B cell (primary cell): ENCODE results near the gene ESYT3. TPM values are rescaled to one million over a fixed set of nuclear protein-coding genes. Genes with fewer than 3 reads are reported as not detected.

Experiments
- ATAC-seq: fragments of 200-7000 bp; cut with Tn5 transposase; one replicate; pipeline ENCODE4 v1.10.0; 2021; ENCODE audit warnings: low read depth, mild to moderate bottlenecking, moderate number of reproducible peaks, moderate library complexity
- CTCF ChIA-PET: fragments of 350-600 bp; sonication (Branson Sonifier 250); formaldehyde crosslinking; loops from one replicate; lab custom pipeline; 2021; ENCODE audit warnings: antibody characterized with exemption, inconsistent platforms; lab: Charles Lee
- POLR2A ChIA-PET: fragments of 350-600 bp; sonication (Branson Sonifier 250); formaldehyde crosslinking; loops from one replicate; lab custom pipeline; 2021; ENCODE audit warnings: antibody characterized with exemption; lab: Charles Lee
- DNase-seq: peaks from one replicate; pipeline ENCODE4 v3.0.0; 2013
- H2AFZ ChIP-seq: 2 replicates; pipeline ENCODE4 v1.6.1; 2012; ENCODE audit warnings: mild to moderate bottlenecking, low read depth, low read length; ENCODE audit not compliant: insufficient read depth, poor library complexity, severe bottlenecking
- H3K27ac ChIP-seq, 2 donors: 1 replicate in 1 of 2; 2 replicates in 1 of 2; pipeline ENCODE4 v1.5.1; 2012 to 2013; ENCODE audit warnings: low read length in 2 of 2, mild to moderate bottlenecking in 2 of 2, moderate library complexity in 1 of 2
- H3K27me3 ChIP-seq, 4 experiments: fragments of 200-600 bp in 1 of 4; sonication (generic) in 1 of 4; replicated peaks in 1 of 4; 1 replicate in 2 of 4; 2 replicates in 2 of 4; pipeline versions ENCODE4 v1.6.1 to v1.7.0; 2013 to 2016; ENCODE audit warnings: low read length in 3 of 4, mild to moderate bottlenecking in 2 of 4, mixed read lengths in 1 of 4, moderate library complexity in 1 of 4; ENCODE audit not compliant: insufficient read depth in 4 of 4, control insufficient read depth in 3 of 4; ENCODE audit errors: control extremely low read depth in 1 of 4
- H3K36me3 ChIP-seq, 2 experiments: replicated peaks in 1 of 2; 1 replicate in 1 of 2; 2 replicates in 1 of 2; pipeline versions ENCODE4 v1.6.1 to v1.7.1; 2013; ENCODE audit warnings: low read length in 1 of 2; ENCODE audit not compliant: insufficient read depth in 2 of 2, control insufficient read depth in 1 of 2; ENCODE audit errors: control extremely low read depth in 1 of 2, extremely low read depth in 1 of 2
- H3K4me1 ChIP-seq, 2 donors: fragments of 200-600 bp in 1 of 2; sonication (generic) in 1 of 2; 1 replicate in 1 of 2; 2 replicates in 1 of 2; pipeline versions ENCODE4 v1.5.1 to v1.6.1; 2013 to 2017; ENCODE audit warnings: low read length in 2 of 2; ENCODE audit not compliant: control insufficient read depth in 2 of 2, insufficient read depth in 2 of 2
- H3K4me2 ChIP-seq: replicated peaks from 2 replicates; pipeline ENCODE3; 2012; ENCODE audit warnings: mild to moderate bottlenecking, low read depth, low read length; ENCODE audit not compliant: poor library complexity, severe bottlenecking
- H3K4me3 ChIP-seq, 5 experiments: fragments of 200-600 bp in 1 of 5; sonication (generic) in 1 of 5; 1 replicate in 3 of 5; 2 replicates in 2 of 5; pipeline versions ENCODE4 v1.5.1 to v1.7.0; 2011 to 2016; ENCODE audit warnings: low read length in 4 of 5, mild to moderate bottlenecking in 4 of 5, low read depth in 2 of 5, control low read depth in 1 of 5, moderate library complexity in 1 of 5; ENCODE audit not compliant: insufficient read depth in 1 of 5; ENCODE audit errors: control extremely low read depth in 1 of 5, extremely low read depth in 1 of 5
- H3K79me2 ChIP-seq: fragments of 200-600 bp; sonication (generic); one replicate; pipeline ENCODE4 v1.6.0; 2016; ENCODE audit warnings: low read length; ENCODE audit not compliant: control insufficient read depth, insufficient read depth
- H3K9ac ChIP-seq: fragments of 200-600 bp; sonication (generic); 2 replicates; pipeline ENCODE4 v1.6.1; 2017; ENCODE audit warnings: mild to moderate bottlenecking, low read length, moderate library complexity
- H3K9me3 ChIP-seq, 3 donors: one replicate each; pipeline versions ENCODE4 v1.6.1 to v1.7.1; 2013; ENCODE audit warnings: low read length in 2 of 3; ENCODE audit not compliant: control insufficient read depth in 2 of 3, insufficient read depth in 1 of 3; ENCODE audit errors: control extremely low read depth in 1 of 3
- H4K20me1 ChIP-seq: 2 replicates; pipeline ENCODE4 v1.6.0; 2012; ENCODE audit warnings: mild to moderate bottlenecking, low read length; ENCODE audit not compliant: insufficient read depth, control insufficient read depth, poor library complexity, severe bottlenecking
- H3K27ac Mint-ChIP-seq: one replicate; pipeline ENCODE4 v1.8.0; 2021; ENCODE audit warnings: mixed read lengths
- H3K27me3 Mint-ChIP-seq: one replicate; pipeline ENCODE4 v1.8.0; 2021; ENCODE audit warnings: mixed read lengths
- H3K4me1 Mint-ChIP-seq: one replicate; pipeline ENCODE4 v1.8.0; 2021; ENCODE audit warnings: mixed read lengths
- H3K4me3 Mint-ChIP-seq: one replicate; pipeline ENCODE4 v1.8.0; 2021; ENCODE audit warnings: mixed read lengths
- H3K9me3 Mint-ChIP-seq: one replicate; pipeline ENCODE4 v1.8.0; 2022; ENCODE audit warnings: mixed read lengths; ENCODE audit not compliant: insufficient read depth
- EZH2 ChIP-seq: IDR thresholded peaks from 2 replicates; pipeline ENCODE4 v1.6.1; 2012; ENCODE audit warnings: borderline replicate concordance, low read depth, mild to moderate bottlenecking, moderate library complexity, low read length; ENCODE audit not compliant: insufficient read depth, poor library complexity, severe bottlenecking
- WGBS: methylation state at CpG from one replicate; pipeline ENCODE4 v1.1.5; 2013; ENCODE audit warnings: missing lambda C conversion rate; ENCODE audit not compliant: insufficient coverage; 5-methylcytosine and 5-hydroxymethylcytosine counted together
- intact Hi-C: fragments of 100-400 bp; cut with micrococcal nuclease; formaldehyde crosslinking; loops from one replicate; pipeline ENCODE4 v1.10.0; 2022
- polyA plus RNA-seq: library from polyadenylated mRNA; depleted of rRNA; stranded (reverse); fragments of >200 nt; gene quantifications from 2 replicates; pipeline ENCODE4 v1.2.3, GENCODE V29; 2012
- total RNA-seq, 2 donors: library from RNA; stranded (reverse); fragments of 120-200 nt in 1 of 2; gene quantifications; 1 replicate in 1 of 2; 2 replicates in 1 of 2; pipeline versions ENCODE4 v1.2.3 to v1.2.4, GENCODE V29; 2013 to 2022
- TF ChIP-seq, protein P1 (sequence below): fragments of 200-600 bp; IDR thresholded peaks from one replicate; pipeline ENCODE4 v1.8.0; 2022; ENCODE audit warnings: antibody characterized with exemption, mild to moderate bottlenecking

The ESYT3 gene
- total and polyA plus RNA-seq, 2 donors (not counting 1 experiment from before 2014, with no cell fraction given), result not detected

DNA sequence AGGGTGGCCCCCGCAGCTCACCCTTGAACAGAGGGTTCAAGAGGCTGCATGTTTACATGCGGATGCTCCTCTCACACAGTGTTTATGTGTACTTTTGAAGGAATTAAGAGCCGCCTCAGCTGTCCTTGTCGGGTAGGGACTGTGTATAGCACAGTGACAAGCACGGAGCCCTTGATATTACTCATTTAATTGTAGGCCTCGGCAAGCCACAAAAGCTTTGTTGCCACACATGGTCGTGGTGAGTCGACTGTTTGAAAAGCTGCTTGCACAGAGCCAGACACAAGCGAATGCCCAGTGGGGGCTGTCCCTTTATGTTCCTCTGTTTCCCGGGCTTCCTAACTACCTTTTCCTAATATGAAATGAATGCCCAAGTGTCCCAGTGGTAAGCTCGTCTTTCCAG, 4.5 kb downstream of the ESYT3 start:
- peaks cover 41% of the 10 kb centered on the region for H3K27me3 Mint-ChIP-seq
- Histone ChIP-seq H3K4me1 (peaks cover 10 to 15% of the 10 kb centered on the region in 2 donors), H3K9me3 (peaks cover 0 to 8% (median 0%) of the 10 kb centered on the region in 3 donors), H3K79me2 (no peaks in the 10 kb centered on the region), H3K4me3 (no peak overlapping the region), H3K27me3 (peaks cover 0 to 25% (median 11%) of the 10 kb centered on the region in 4 experiments), H3K27ac (no peak overlapping the region), H3K9ac (no peak overlapping the region), H2AFZ (no peak overlapping the region), H4K20me1 (no peaks in the 10 kb centered on the region), H3K4me2 (no peak overlapping the region), H3K36me3 (no peaks in the 10 kb centered on the region)
- no peak for ATAC-seq
- POLR2A ChIA-PET, result no interaction called here
- intact Hi-C loops, result no loop called here
- no peak for DNase-seq
- CTCF ChIA-PET, result no interaction called here
- no peak overlapping the region for H3K4me3 Mint-ChIP-seq
- no peak overlapping the region for H3K27ac Mint-ChIP-seq
- H3K4me1 Mint-ChIP-seq, result peaks cover 9% of the 10 kb centered on the region
- TF ChIP-seq, protein P1, sequence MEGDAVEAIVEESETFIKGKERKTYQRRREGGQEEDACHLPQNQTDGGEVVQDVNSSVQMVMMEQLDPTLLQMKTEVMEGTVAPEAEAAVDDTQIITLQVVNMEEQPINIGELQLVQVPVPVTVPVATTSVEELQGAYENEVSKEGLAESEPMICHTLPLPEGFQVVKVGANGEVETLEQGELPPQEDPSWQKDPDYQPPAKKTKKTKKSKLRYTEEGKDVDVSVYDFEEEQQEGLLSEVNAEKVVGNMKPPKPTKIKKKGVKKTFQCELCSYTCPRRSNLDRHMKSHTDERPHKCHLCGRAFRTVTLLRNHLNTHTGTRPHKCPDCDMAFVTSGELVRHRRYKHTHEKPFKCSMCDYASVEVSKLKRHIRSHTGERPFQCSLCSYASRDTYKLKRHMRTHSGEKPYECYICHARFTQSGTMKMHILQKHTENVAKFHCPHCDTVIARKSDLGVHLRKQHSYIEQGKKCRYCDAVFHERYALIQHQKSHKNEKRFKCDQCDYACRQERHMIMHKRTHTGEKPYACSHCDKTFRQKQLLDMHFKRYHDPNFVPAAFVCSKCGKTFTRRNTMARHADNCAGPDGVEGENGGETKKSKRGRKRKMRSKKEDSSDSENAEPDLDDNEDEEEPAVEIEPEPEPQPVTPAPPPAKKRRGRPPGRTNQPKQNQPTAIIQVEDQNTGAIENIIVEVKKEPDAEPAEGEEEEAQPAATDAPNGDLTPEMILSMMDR, result no peak
- TF ChIP-seq EZH2, result no peak
- 95% methylated on average over 10 of the region's 11 CpGs for WGBS
- H3K9me3 Mint-ChIP-seq, result no peaks in the 10 kb centered on the region

DNA sequence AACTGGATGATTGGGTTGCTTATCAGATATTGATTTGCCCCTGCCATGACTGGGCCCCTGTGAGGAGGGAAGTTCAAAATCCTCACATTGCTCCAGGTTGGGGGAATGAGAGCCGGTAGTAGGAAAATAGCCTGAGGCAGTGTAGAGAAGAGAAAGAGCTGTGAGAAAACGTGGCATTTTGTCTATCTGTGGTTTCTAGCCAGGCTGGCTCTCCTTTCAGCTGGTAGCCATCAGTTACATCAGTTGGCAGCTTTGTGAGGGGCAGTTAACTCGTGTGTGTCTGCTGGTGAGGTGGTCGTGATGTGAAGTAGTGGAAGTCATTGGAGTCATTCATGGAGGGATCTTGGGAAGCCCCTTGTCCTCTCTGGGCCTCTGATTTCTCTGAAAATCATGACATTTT, 5.2 kb downstream of the ESYT3 start:
- DNase-seq, result no peak
- Histone ChIP-seq H3K27ac (no peak overlapping the region), H4K20me1 (no peaks in the 10 kb centered on the region), H3K4me1 (peaks cover 5 to 7% of the 10 kb centered on the region in 2 donors), H3K4me2 (no peak overlapping the region), H3K27me3 (peaks cover 0 to 18% (median 8%) of the 10 kb centered on the region in 4 experiments), H3K4me3 (no peak overlapping the region), H2AFZ (no peak overlapping the region), H3K79me2 (no peaks in the 10 kb centered on the region), H3K9ac (no peak overlapping the region), H3K9me3 (peaks cover 0 to 4% (median 0%) of the 10 kb centered on the region in 3 donors), H3K36me3 (no peaks in the 10 kb centered on the region)
- no peak for ATAC-seq
- peaks cover 4% of the 10 kb centered on the region for H3K4me1 Mint-ChIP-seq
- intact Hi-C loops, result no loop called here
- H3K9me3 Mint-ChIP-seq, result no peaks in the 10 kb centered on the region
- ChIA-PET POLR2A (no interaction called here), CTCF (no interaction called here)
- H3K27ac Mint-ChIP-seq, result no peak overlapping the region
- H3K4me3 Mint-ChIP-seq, result no peak overlapping the region
- 67% methylated on average over 2 of the region's 4 CpGs for WGBS
- H3K27me3 Mint-ChIP-seq, result peaks cover 38% of the 10 kb centered on the region
- no peak for TF ChIP-seq EZH2
- TF ChIP-seq, protein P1, result no peak
